Measurements from ENCODE around the gene BBC3. TPM values are rescaled to one million over a fixed set of nuclear protein-coding genes. Genes with fewer than 3 reads are reported as not detected.
A peak's percentile ranks its signal among the peaks of the same experiment; 100 is the strongest.

BBC3 gene
- total RNA-seq, 1 experiment from 2014 or later = 49.5 TPM

DNA sequence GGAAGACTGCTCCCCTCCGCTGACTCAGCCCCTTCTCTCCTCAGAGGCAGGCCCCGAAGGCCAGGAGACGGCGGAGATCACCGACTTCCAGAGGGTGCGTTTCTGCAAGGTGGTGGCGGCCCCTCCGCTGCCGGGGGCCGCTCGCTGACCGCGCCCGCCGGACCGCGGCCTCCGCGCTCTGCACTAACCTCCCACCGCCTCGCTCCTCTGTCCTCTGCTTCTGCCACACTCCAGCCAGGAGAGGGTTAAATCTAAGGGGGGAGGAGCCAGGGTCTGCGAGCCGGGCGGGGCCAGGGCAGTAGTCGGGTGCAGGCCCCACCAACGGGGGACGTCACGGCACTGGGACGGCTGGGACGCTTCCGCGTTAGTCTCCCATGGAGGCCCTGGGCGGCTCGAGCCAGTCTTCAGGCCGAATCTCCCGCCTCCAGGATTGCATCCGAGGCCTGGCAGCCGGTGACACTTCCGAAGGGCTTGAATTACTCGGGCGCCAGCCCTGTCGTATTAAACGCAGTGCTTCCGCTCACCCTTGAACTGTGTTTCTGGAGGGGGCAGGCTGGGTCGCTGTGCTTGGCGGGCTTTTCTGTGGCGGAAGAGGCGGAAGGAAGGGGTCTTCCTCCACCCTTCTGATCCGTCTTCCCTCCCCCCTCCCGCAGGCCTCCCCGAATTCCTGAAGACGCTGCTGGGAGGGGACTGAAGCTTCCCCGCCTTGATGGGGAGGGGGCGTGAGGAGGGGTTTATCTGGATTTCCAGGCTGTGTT is 42.5 kb upstream of the BBC3 start (continued):
- TF ChIP-seq, protein P1, sequence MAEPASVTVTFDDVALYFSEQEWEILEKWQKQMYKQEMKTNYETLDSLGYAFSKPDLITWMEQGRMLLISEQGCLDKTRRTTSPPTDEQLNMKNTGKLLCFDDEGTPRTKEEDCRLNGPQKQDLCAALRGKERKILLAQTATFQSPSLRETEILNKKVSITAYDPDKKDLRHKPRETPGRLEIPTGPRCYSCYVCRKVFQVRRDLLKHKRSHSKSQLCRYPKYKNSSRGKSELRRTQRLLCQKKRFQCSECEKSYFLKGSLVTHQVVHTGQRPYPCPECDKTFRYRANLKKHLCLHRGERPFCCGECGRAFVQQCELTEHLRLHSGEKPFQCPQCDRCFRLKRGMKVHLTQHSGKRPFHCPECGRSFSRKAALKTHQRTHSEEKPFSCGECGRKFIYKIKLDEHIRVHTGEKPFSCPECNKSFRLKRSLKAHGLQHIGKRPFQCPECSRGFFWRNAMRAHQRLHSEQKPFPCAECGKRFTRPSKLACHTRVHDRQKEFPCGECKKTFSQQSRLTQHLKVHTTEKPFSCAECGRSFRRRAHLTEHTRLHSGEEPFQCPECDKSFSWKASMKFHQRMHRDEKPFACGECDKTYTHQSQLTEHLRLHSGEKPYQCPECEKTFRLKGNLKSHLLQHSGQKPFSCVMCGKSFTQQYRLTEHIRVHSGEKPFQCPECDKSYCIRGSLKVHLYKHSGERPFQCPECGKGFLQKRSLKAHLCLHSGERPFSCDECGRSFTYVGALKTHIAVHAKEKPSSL (CRISPR knock-in tag; conservative IDR thresholded peaks at IDR 0.05) = no peak
- TF ChIP-seq, protein P2, sequence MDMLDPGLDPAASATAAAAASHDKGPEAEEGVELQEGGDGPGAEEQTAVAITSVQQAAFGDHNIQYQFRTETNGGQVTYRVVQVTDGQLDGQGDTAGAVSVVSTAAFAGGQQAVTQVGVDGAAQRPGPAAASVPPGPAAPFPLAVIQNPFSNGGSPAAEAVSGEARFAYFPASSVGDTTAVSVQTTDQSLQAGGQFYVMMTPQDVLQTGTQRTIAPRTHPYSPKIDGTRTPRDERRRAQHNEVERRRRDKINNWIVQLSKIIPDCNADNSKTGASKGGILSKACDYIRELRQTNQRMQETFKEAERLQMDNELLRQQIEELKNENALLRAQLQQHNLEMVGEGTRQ (CRISPR knock-in tag; IDR thresholded peaks at IDR 0.05) = peak; percentile 12
- TF ChIP-seq SMAD3 (CRISPR knock-in tag; IDR thresholded peaks at IDR 0.05; ENCODE audit: borderline replicate concordance) (peak; percentile 61; the same call in 1 of the 2 replicates), FOXK1 (CRISPR knock-in tag; IDR thresholded peaks at IDR 0.05) (peak; percentile 26; the same call in 1 of the 2 replicates)

DNA sequence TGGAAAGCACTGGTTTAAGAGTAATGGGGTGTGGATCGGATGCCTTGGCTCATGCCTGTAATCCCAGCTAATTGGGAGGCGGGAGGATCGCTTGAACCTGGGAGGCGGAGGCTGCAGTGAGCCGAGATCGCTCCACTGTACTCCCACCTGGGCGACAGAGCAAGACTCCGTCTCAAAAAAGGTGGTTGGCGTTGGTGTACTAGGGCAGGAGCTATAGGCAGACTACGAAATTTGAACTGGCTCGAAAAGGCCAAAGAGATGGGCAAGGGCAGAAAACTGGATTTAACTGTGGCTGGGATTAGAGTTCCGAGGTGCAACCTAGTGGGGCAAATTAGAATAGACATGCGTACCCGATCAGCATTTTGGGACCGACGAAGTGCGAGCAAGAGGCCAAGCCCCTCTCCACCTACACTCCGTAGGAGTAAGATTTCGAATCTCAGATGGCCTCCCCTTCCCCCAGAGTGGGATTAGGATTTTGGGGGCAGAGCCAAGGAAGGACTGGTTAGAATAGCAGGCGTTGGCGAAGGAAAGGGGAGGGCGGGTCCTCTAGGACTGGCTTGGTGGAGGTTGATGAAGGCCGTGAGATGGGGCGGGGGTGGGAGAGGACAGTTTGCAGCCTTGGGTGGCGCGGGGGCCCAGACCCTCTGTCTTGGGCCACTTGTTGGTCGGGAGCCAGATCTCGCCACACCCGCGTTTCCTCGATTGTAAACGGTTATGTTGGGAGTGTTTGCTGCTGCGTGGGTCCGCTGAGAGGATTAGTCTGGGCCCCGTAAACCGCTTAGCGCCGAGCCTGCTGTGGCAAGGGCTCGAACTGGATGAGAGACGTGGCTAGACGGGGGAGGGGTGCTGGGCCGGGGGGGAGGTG is 41.7 kb upstream of the BBC3 start:
- H3K27me3 Mint-ChIP-seq (ENCODE audit: low read depth) = peaks cover 18% of the 10 kb centered on the region
- ChIA-PET CTCF (interaction anchor here (0.6 to 1.9 kb wide), 5 partner anchors 10 to 76 kb away, joined by 3 to 7 read pairs (median 5); partner anchors contain the start of gene DHX34), POLR2A (interaction anchor here (0.6 to 1.5 kb wide), 6 partner anchors 16 to 426 kb away, joined by 3 to 11 read pairs (median 3); partner anchors contain the start of genes CCDC9 and DHX34)
- TF ChIP-seq, protein P3, sequence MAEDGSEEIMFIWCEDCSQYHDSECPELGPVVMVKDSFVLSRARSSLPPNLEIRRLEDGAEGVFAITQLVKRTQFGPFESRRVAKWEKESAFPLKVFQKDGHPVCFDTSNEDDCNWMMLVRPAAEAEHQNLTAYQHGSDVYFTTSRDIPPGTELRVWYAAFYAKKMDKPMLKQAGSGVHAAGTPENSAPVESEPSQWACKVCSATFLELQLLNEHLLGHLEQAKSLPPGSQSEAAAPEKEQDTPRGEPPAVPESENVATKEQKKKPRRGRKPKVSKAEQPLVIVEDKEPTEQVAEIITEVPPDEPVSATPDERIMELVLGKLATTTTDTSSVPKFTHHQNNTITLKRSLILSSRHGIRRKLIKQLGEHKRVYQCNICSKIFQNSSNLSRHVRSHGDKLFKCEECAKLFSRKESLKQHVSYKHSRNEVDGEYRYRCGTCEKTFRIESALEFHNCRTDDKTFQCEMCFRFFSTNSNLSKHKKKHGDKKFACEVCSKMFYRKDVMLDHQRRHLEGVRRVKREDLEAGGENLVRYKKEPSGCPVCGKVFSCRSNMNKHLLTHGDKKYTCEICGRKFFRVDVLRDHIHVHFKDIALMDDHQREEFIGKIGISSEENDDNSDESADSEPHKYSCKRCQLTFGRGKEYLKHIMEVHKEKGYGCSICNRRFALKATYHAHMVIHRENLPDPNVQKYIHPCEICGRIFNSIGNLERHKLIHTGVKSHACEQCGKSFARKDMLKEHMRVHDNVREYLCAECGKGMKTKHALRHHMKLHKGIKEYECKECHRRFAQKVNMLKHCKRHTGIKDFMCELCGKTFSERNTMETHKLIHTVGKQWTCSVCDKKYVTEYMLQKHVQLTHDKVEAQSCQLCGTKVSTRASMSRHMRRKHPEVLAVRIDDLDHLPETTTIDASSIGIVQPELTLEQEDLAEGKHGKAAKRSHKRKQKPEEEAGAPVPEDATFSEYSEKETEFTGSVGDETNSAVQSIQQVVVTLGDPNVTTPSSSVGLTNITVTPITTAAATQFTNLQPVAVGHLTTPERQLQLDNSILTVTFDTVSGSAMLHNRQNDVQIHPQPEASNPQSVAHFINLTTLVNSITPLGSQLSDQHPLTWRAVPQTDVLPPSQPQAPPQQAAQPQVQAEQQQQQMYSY (CRISPR knock-in tag; IDR thresholded peaks at IDR 0.05) = peak; percentile 71; the same call in 1 of the 2 replicates
- peak; percentile 11; the same call in 1 of the 2 replicates for TF ChIP-seq FOXP1 (CRISPR knock-in tag; IDR thresholded peaks at IDR 0.05; ENCODE audit: borderline replicate concordance)
- TF ChIP-seq, protein P4, sequence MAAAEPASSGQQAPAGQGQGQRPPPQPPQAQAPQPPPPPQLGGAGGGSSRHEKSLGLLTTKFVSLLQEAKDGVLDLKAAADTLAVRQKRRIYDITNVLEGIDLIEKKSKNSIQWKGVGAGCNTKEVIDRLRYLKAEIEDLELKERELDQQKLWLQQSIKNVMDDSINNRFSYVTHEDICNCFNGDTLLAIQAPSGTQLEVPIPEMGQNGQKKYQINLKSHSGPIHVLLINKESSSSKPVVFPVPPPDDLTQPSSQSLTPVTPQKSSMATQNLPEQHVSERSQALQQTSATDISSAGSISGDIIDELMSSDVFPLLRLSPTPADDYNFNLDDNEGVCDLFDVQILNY (CRISPR knock-in tag; IDR thresholded peaks at IDR 0.05) = no peak
- peak; percentile 77; the same call in 1 of the 2 replicates for TF ChIP-seq ZNF121 (CRISPR knock-in tag; IDR thresholded peaks at IDR 0.05)
- no peak for TF ChIP-seq NR3C1 (CRISPR knock-in tag; conservative IDR thresholded peaks at IDR 0.05; ENCODE audit: low read depth)
- peak; percentile 75; the same call in 1 of the 2 replicates for TF ChIP-seq PRRX2 (CRISPR knock-in tag; IDR thresholded peaks at IDR 0.05)
- H3K36me3 Mint-ChIP-seq = peaks cover 19% of the 10 kb centered on the region
- no peaks in the 10 kb centered on the region for H3K9me3 Mint-ChIP-seq
- H3K4me3 Mint-ChIP-seq = peak overlapping the region; percentile 91
- peak overlapping the region; percentile 94 for H3K27ac Mint-ChIP-seq
- ATAC-seq (peak; percentile 0; the same call in 1 of the 2 replicates), DNase-seq (ENCODE audit: low spot score) (no peak)
- H3K4me1 Mint-ChIP-seq = peaks cover 16% of the 10 kb centered on the region

DNA sequence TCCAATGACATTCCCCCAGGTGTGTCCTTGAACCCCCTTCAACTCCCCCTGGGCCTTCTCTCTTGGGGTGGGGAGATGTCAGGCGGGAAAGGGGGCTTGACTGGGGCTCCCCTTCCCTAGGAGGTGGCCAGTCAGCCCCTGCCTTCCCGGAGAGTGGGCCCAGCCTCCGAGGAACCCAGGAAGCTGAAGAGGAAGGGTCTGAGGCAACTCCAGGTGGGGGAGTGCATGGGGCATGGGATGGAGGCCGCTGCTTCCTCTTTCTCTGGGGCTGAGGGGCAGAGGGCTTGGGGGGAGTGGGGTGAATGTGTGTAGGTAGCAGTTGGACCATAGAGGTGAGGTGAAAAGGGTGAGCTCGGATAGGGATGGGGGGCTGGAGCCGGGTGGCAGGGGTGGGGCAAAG is 41.0 kb upstream of the BBC3 start:
- no peaks in the 10 kb centered on the region for H3K9me3 Mint-ChIP-seq
- TF ChIP-seq ETV6 (CRISPR knock-in tag; IDR thresholded peaks at IDR 0.05) = no peak
- TF ChIP-seq ZNF423 (CRISPR knock-in tag; IDR thresholded peaks at IDR 0.05) = no peak
- TF ChIP-seq, protein P5, sequence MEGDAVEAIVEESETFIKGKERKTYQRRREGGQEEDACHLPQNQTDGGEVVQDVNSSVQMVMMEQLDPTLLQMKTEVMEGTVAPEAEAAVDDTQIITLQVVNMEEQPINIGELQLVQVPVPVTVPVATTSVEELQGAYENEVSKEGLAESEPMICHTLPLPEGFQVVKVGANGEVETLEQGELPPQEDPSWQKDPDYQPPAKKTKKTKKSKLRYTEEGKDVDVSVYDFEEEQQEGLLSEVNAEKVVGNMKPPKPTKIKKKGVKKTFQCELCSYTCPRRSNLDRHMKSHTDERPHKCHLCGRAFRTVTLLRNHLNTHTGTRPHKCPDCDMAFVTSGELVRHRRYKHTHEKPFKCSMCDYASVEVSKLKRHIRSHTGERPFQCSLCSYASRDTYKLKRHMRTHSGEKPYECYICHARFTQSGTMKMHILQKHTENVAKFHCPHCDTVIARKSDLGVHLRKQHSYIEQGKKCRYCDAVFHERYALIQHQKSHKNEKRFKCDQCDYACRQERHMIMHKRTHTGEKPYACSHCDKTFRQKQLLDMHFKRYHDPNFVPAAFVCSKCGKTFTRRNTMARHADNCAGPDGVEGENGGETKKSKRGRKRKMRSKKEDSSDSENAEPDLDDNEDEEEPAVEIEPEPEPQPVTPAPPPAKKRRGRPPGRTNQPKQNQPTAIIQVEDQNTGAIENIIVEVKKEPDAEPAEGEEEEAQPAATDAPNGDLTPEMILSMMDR (IDR thresholded peaks at IDR 0.05) = no peak
- TF ChIP-seq, protein P6, sequence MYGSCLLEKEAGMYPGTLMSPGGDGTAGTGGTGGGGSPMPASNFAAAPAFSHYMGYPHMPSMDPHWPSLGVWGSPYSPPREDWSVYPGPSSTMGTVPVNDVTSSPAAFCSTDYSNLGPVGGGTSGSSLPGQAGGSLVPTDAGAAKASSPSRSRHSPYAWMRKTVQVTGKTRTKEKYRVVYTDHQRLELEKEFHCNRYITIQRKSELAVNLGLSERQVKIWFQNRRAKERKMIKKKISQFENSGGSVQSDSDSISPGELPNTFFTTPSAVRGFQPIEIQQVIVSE (CRISPR knock-in tag; IDR thresholded peaks at IDR 0.05; ENCODE audit: borderline replicate concordance) = no peak
- CTCF ChIA-PET = interaction anchor here (0.6 to 1.9 kb wide), 5 partner anchors 10 to 77 kb away, joined by 3 to 7 read pairs (median 5); partner anchors contain the start of gene DHX34
- peaks cover 17% of the 10 kb centered on the region for H3K27me3 Mint-ChIP-seq (ENCODE audit: low read depth)
- no peak for ATAC-seq
- peaks cover 26% of the 10 kb centered on the region for H3K36me3 Mint-ChIP-seq
- no peak overlapping the region for H3K27ac Mint-ChIP-seq
- DNase-seq (ENCODE audit: low spot score) = no peak
- H3K4me3 Mint-ChIP-seq = peak overlapping the region; percentile 91; the same call in 1 of the 2 replicates
- H3K4me1 Mint-ChIP-seq = peaks cover 16% of the 10 kb centered on the region
- POLR2A ChIA-PET = interaction anchor here (0.6 to 1.5 kb wide), 6 partner anchors 15 to 425 kb away, joined by 3 to 11 read pairs (median 3); partner anchors contain the start of genes CCDC9 and DHX34

Measured in WTC11 (cell line).